Thyroid gland (tissue), 4 donors: ENCODE results near the gene CDC42SE2.

Source experiments
- CTCF ChIP-seq, 6 experiments: fragments of 200-600 bp in 3 of 6; fragments of 450-650 bp in 3 of 6; sonication (generic) in 3 of 6; IDR thresholded peaks; one replicate each; pipeline ENCODE4 v1.5.1; 2016 to 2019; ENCODE audit warnings: antibody characterized with exemption in 6 of 6, mild to moderate bottlenecking in 2 of 6, inconsistent platforms in 1 of 6, moderate library complexity in 1 of 6
- POLR2A ChIP-seq, 2 donors: fragments of 450-650 bp; IDR thresholded peaks; one replicate each; pipeline ENCODE4 v1.6.1; 2017; ENCODE audit warnings: antibody characterized with exemption in 2 of 2, mild to moderate bottlenecking in 2 of 2, moderate library complexity in 1 of 2

GRCh38 chr5:131430794-131431193 is 166.9 kb downstream of the CDC42SE2 start:
- TF ChIP-seq CTCF (IDR thresholded peaks at IDR 0.05) (no peak), POLR2A (IDR thresholded peaks at IDR 0.05) (no peak)
